Thoracic aorta (tissue), 2 donors: ENCODE data around the gene MED25. TPM values are rescaled to one million over a fixed set of nuclear protein-coding genes. Genes with fewer than 3 reads are reported as not detected.
A peak's percentile ranks its signal among the peaks of the same experiment; 100 is the strongest.

Source experiments
- ATAC-seq: fragments of 150-250 bp; one replicate; pipeline ENCODE4 v1.8.0; 2017; ENCODE audit warnings: low read depth; ENCODE audit not compliant: insufficient number of reproducible peaks, low FRiP score
- DNase-seq: peaks from one replicate; pipeline ENCODE4 v3.0.0-alpha.2; 2020; ENCODE audit warnings: low spot score
- H3K27ac ChIP-seq, 2 donors: fragments of 200-600 bp; sonication (generic); 1 replicate in 1 of 2; 2 replicates in 1 of 2; pipeline ENCODE4 v1.5.1; 2016; ENCODE audit warnings: mild to moderate bottlenecking in 2 of 2, moderate library complexity in 2 of 2
- H3K27me3 ChIP-seq: fragments of 200-600 bp; sonication (generic); replicated peaks from 2 replicates; pipeline ENCODE4 v1.6.0; 2016; ENCODE audit warnings: mild to moderate bottlenecking; ENCODE audit not compliant: insufficient read depth
- H3K36me3 ChIP-seq: fragments of 200-600 bp; sonication (generic); one replicate; pipeline ENCODE4 v1.5.1; 2016
- H3K4me1 ChIP-seq, 2 donors: fragments of 200-600 bp; sonication (generic); 1 replicate in 1 of 2; 2 replicates in 1 of 2; pipeline versions ENCODE4 v1.5.1 to v1.6.0; 2016; ENCODE audit warnings: low read depth in 2 of 2, mild to moderate bottlenecking in 1 of 2; ENCODE audit not compliant: control insufficient read depth in 1 of 2
- H3K4me3 ChIP-seq: fragments of 200-600 bp; sonication (generic); 2 replicates; pipeline ENCODE4 v1.5.1; 2016; ENCODE audit warnings: mild to moderate bottlenecking
- H3K9me3 ChIP-seq: fragments of 200-600 bp; sonication (generic); 2 replicates; pipeline ENCODE4 v1.5.1; 2016
- CTCF ChIP-seq: fragments of 200-600 bp; sonication (generic); IDR thresholded peaks from one replicate; pipeline ENCODE4 v1.5.1; 2019; ENCODE audit warnings: antibody characterized with exemption
- total RNA-seq, 2 donors: library from RNA; depleted of rRNA; stranded (reverse); fragments of >200 nt; gene quantifications; one replicate each; pipeline versions ENCODE4 v1.1.0 to v1.2.3, GENCODE V29; 2016

MED25 gene
- total RNA-seq, 2 donors from 2014 or later: 29.8 to 37.0 TPM

GRCh38 chr19:49876422-49877019 lies 58.4 kb downstream of the MED25 start:
- Histone ChIP-seq H3K4me3 (peak overlapping the region; percentile 90), H3K36me3 (peaks cover 14% of the 10 kb centered on the region), H3K27me3 (no peaks in the 10 kb centered on the region), H3K4me1 (peaks cover 9 to 30% of the 10 kb centered on the region in 2 donors), H3K27ac (peak overlapping the region; percentile 97 to 99), H3K9me3 (no peaks in the 10 kb centered on the region)
- no peak for TF ChIP-seq CTCF
- DNase-seq: peak; percentile 93
- peak; percentile 68 for ATAC-seq

- no peak for TF ChIP-seq CTCF
- H3K27ac ChIP-seq: peak within 1 kb of the TSS; percentile 97 to 99
- H3K4me3 ChIP-seq: peak within 1 kb of the TSS; percentile 90
- no peaks in the 10 kb centered on the region for H3K27me3 ChIP-seq
- peaks cover 9 to 30% of the 10 kb centered on the region in 2 donors for H3K4me1 ChIP-seq
- peak; percentile 89 for ATAC-seq
- peak; percentile 98 for DNase-seq
- peaks cover 20% of the 10 kb centered on the region for H3K36me3 ChIP-seq
- no peaks in the 10 kb centered on the region for H3K9me3 ChIP-seq
Measured at GRCh38 chr19:49877020-49877878, 59.2 kb downstream of the MED25 start, which contains the start of the genes AKT1S1 and TBC1D17. Gene AKT1S1 (minus strand): TSS chr19:49877355. CDS start chr19:49873295, 4,060 bp downstream. Gene TBC1D17 (plus strand): TSS chr19:49877702. CDS start chr19:49877724, 22 bp downstream.

- ATAC-seq (peak; percentile 63), DNase-seq (peak; percentile 96)
- Histone ChIP-seq H3K4me1 (peaks cover 9 to 30% of the 10 kb centered on the region in 2 donors), H3K9me3 (no peaks in the 10 kb centered on the region), H3K36me3 (peaks cover 29% of the 10 kb centered on the region), H3K27me3 (no peaks in the 10 kb centered on the region), H3K27ac (peak overlapping the region; percentile 97 to 99), H3K4me3 (peak overlapping the region; percentile 90)
- TF ChIP-seq CTCF: no peak
Measured at GRCh38 chr19:49877879-49878743, 60.0 kb downstream of the MED25 start.

GRCh38 chr19:49878744-49879070 lies 60.6 kb downstream of the MED25 start:
- ATAC-seq (no peak), DNase-seq (no peak)
- TF ChIP-seq CTCF: no peak
- H3K27me3 ChIP-seq: no peaks in the 10 kb centered on the region
- H3K27ac ChIP-seq: peak overlapping the region in 1 of 2 donors; percentile 97
- peak overlapping the region; percentile 90 for H3K4me3 ChIP-seq
- H3K36me3 ChIP-seq: peaks cover 33% of the 10 kb centered on the region
- H3K9me3 ChIP-seq: no peaks in the 10 kb centered on the region
- peaks cover 9 to 30% of the 10 kb centered on the region in 2 donors for H3K4me1 ChIP-seq
